ENCODE data around the gene CARMIL1.
A peak's percentile ranks its signal among the peaks of the same experiment; 100 is the strongest.

The CARMIL1 gene

DNA sequence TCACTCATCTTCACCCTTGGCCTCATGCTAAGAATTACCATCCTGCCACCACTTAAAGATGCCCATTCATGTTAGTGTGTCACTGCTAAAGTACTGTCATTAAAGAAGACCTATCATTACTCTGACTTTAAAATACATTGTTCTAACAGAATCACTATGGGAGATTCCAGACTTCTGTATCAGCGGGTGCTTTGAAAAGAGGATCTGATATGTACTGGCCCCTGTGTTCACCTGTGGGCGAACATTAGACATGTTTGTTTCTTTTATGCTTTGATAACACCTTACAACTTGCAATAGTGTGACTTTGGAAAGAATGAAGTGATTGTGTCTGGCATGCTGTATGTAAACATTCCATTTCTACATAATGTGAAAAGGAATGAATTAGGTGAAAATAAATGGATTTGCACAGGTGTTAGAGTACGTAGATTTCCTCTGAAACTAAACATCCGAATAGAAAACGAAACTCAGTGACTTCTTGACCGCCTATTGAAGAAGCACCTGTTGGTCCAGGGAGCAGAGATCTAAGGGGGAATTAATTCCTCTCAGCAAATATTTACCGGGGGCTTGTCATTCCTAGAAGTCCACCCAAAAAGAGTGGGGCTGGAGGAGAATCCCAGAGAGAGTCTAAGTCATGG, 132.3 kb downstream of the CARMIL1 start:
- TF ChIP-seq, protein P1, sequence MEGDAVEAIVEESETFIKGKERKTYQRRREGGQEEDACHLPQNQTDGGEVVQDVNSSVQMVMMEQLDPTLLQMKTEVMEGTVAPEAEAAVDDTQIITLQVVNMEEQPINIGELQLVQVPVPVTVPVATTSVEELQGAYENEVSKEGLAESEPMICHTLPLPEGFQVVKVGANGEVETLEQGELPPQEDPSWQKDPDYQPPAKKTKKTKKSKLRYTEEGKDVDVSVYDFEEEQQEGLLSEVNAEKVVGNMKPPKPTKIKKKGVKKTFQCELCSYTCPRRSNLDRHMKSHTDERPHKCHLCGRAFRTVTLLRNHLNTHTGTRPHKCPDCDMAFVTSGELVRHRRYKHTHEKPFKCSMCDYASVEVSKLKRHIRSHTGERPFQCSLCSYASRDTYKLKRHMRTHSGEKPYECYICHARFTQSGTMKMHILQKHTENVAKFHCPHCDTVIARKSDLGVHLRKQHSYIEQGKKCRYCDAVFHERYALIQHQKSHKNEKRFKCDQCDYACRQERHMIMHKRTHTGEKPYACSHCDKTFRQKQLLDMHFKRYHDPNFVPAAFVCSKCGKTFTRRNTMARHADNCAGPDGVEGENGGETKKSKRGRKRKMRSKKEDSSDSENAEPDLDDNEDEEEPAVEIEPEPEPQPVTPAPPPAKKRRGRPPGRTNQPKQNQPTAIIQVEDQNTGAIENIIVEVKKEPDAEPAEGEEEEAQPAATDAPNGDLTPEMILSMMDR (IDR thresholded peaks at IDR 0.05; ENCODE audit: control insufficient read depth, extremely low read depth, insufficient read depth) = no peak
- no peak overlapping the region for H3K4me3 ChIP-seq (ENCODE audit: low read depth, low read length)
- DNase-seq (ENCODE audit: low read depth) = no peak

DNA sequence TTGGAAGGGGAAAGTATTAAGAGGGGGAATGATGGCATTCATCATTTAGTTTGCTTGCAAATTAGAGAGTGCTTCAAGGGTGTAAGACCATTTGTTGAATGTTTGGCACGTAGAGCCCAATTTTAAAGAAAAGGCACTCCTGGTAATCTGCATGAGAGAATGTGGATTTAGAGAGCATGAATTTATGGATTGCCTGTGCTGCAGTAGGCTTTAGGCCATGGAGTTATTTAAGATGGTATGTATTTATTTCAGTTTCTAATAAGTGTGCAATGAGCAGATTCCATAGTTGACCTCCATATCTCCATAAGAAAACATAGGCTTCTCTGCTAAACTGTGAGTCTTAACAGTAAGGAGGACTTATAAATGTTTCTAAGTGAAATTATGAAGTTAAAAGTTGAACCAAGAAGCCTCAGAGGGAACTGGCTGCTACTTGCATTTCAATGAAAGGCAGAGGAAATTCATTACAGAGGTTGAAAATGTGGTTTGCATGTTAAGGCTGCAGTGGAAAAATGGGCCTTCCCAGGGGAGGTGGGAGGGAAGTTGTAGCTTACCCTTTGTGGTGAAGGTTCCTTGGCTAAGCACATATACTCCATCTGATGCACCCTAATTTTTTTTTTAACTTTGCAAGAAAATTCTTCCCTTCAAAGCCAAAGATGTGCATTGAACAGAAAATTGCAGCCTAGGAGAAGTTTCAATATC, 134.2 kb downstream of the CARMIL1 start:
- no peak for DNase-seq (ENCODE audit: low read depth)
- TF ChIP-seq, protein P1 (IDR thresholded peaks at IDR 0.05; ENCODE audit: control insufficient read depth, extremely low read depth, insufficient read depth) = no peak
- no peak overlapping the region for H3K4me3 ChIP-seq (ENCODE audit: low read depth, low read length)

DNA sequence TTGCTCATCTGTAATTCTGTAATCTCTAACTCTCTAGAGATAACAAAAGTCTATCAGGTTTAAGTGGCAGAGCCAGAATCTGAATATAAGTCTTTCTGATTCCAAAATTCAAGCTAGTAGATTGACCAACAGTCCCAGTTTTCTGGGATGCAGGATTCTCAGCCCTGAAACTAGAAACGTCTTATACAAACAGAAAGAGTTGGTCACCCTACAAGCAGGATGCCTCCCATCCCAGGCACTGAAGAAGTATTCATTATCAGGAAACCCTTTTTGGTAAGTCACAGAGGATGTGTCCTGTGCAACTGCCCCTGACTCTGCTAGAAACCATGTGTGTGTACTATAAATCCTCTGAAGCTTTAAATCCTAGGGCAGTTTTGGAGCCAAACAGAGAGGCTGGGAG, 135.0 kb downstream of the CARMIL1 start:
- TF ChIP-seq, protein P1 (IDR thresholded peaks at IDR 0.05; ENCODE audit: control insufficient read depth, extremely low read depth, insufficient read depth) = no peak
- H3K4me3 ChIP-seq (ENCODE audit: low read depth, low read length) = no peak overlapping the region
- no peak for DNase-seq (ENCODE audit: low read depth)

DNA sequence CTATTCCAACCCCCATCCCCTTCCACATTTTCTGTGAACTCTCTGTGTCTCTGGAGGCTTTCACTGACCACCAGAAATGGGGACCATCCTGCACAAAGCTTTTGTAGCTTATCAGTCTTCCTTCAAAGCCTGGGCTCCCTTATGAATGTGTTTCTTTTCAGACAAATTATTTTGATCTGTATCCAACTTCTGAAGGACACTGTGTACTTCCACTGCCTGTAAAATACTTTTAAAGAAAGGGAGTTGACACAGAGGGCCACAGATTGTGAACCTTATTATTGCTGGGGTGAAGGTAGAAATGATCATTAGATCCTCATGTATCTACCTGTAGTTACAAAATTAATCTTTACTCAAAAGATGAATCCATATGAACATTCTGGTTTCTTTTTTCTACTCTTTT, 135.6 kb downstream of the CARMIL1 start:
- TF ChIP-seq, protein P1 (IDR thresholded peaks at IDR 0.05; ENCODE audit: control insufficient read depth, extremely low read depth, insufficient read depth) = no peak
- DNase-seq (ENCODE audit: low read depth) = peak; percentile 46
- no peak overlapping the region for H3K4me3 ChIP-seq (ENCODE audit: low read depth, low read length)

DNA sequence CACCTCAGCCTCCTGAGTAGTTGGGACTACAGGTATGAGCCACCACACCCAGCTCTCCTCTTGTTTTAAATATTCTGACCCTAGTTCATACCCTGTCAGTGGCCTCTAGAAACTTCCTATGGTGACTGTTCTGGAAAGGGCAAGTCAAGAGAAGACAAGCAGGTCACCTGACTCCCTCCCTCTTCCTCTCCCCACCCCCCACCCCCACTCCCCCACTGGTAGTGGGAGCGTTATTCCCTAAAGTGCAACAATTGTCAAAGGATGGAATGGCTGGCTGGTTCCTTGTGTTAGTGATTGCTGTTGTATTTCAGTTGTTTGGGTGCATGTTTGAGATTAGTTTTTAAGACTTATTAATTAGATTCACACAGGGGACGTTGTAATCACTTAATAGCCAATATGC, 136.1 kb downstream of the CARMIL1 start:
- no peak for DNase-seq (ENCODE audit: low read depth)
- TF ChIP-seq, protein P1 (IDR thresholded peaks at IDR 0.05; ENCODE audit: control insufficient read depth, extremely low read depth, insufficient read depth) = no peak
- H3K4me3 ChIP-seq (ENCODE audit: low read depth, low read length) = no peak overlapping the region

DNA sequence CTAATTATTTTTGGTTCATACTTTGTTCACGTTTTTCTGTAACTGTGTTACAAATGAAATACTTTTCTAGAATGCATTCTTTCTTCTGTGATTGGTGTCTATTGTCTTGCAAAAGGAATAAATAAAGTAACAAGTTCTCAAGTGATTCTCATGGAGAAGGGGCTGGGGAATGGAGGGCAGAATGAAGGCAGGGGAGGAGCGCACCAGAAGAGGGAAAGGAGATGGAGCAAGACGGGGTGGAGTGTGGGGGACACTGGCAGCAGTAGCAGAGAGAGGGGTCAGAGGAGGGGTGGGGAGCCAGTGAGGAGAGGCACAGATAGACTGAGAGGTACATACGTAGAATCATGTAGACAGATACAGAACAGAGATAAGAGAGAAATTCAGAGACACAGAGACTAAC, 136.5 kb downstream of the CARMIL1 start:
- TF ChIP-seq, protein P1 (IDR thresholded peaks at IDR 0.05; ENCODE audit: control insufficient read depth, extremely low read depth, insufficient read depth) = no peak
- no peak overlapping the region for H3K4me3 ChIP-seq (ENCODE audit: low read depth, low read length)
- no peak for DNase-seq (ENCODE audit: low read depth)

All from LNCaP clone FGC (cell line).